Skeletal muscle satellite cell (primary cell): ENCODE measurements around the gene CHRD.
A peak's percentile ranks its signal among the peaks of the same experiment; 100 is the strongest.

Source experiments
- H3K27me3 ChIP-seq: 2 replicates; pipeline ENCODE4 v1.7.0; 2013; ENCODE audit warnings: low read length; ENCODE audit not compliant: control insufficient read depth, insufficient read depth
- H3K36me3 ChIP-seq: 2 replicates; pipeline ENCODE4 v1.7.0; 2013; ENCODE audit warnings: mild to moderate bottlenecking, control low read depth, low read length; ENCODE audit not compliant: insufficient read depth
- H3K4me1 ChIP-seq: 2 replicates; pipeline ENCODE4 v1.7.0; 2013; ENCODE audit warnings: low read length; ENCODE audit not compliant: control insufficient read depth, insufficient read depth
- H3K4me2 ChIP-seq: 2 replicates; pipeline ENCODE4 v1.7.0; 2013; ENCODE audit warnings: mild to moderate bottlenecking, low read length
- H3K4me3 ChIP-seq: 2 replicates; pipeline ENCODE4 v1.7.0; 2013; ENCODE audit warnings: low read length
- H3K9ac ChIP-seq: 2 replicates; pipeline ENCODE4 v1.7.0; 2013; ENCODE audit warnings: mild to moderate bottlenecking, low read depth, low read length, moderate library complexity
- H3K9me3 ChIP-seq: replicated peaks from 2 replicates; pipeline ENCODE4 v1.7.0; 2013; ENCODE audit warnings: mild to moderate bottlenecking, control low read depth, low read length

CHRD gene

DNA sequence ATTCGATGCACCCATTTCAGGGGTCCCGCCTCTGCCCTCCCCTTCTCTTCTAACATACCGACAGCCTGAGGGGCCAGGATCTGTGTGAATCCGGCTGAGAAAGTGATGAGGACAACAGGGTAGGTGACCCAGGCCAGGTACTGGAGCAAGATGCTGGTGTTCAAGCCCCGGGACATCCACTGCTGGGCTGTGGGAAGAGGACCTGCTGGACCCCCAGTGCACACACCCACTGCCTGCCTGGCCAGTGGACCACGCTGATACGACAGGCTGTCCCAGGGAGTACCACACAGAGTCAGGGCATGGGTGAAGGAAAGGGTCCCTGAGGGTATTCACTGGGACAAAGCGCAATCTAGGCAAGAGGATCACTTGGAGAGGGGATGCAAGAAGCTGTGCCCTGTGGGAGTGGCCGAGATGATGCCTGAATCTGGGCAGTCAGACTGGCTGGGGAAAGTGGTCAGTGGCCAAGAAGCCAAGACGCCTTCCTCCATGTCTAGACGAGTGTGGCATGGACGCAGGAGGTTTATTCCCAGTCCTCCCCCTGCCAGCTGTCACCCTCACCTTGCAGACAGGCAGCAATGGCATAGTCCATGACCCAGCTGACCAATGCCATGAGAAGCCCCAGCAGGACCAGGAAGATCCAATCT is 21.6 kb upstream of the CHRD start:
- Histone ChIP-seq H3K9me3 (no peaks in the 10 kb centered on the region), H3K4me3 (no peak overlapping the region)

DNA sequence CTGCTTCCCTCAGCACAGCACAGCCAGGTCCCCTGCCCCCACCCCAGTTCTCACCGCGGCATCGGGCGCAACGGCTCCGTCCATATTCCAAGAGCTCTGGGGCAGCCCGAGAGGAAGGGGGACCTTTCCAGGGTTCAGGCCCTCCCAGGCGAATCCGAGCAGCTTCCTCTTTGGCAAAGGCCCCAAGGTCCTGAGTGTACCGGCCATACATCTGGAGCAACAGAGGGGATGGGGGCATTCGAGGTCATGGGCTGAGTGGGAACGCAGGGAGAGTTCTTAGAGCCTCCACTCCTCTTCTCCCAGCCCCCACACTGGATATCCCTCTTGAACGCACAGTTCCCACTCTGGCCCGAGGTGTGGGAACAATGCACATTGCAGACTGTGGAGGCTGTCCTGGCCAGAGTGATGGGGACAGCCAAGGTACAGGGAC is 20.9 kb upstream of the CHRD start:
- Histone ChIP-seq H3K4me2 (no peak overlapping the region), H3K36me3 (peaks cover 8% of the 10 kb centered on the region), H3K4me3 (no peak overlapping the region), H3K9ac (no peak overlapping the region), H3K27me3 (no peaks in the 10 kb centered on the region), H3K4me1 (peaks cover 21% of the 10 kb centered on the region), H3K9me3 (no peaks in the 10 kb centered on the region)

More for the DNA sequence above, 21.6 kb upstream of the CHRD start:
- Histone ChIP-seq H3K27me3 (no peaks in the 10 kb centered on the region), H3K4me1 (peaks cover 20% of the 10 kb centered on the region), H3K36me3 (peaks cover 8% of the 10 kb centered on the region), H3K4me2 (no peak overlapping the region), H3K9ac (no peak overlapping the region)

DNA sequence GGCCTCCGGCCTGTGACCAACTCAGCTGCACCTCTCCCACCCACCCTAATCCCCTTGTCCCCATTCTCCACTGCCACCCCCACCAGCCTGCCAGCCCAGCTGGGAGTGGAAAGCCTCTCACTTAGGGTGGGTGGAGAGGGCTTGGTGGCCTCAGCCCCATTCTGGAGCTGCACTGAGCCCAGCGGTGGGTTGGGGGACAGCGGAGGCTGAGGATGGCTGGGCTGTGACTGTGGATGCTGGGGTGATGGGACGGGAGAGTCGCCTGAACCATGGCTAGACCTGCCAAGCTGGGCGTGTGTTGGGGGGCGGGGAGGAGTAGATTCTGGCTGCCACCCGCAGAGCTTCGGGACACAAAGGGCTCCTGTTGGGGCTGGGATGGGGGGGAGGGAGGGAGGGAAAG is 20.2 kb upstream of the CHRD start:
- H3K27me3 ChIP-seq, result no peaks in the 10 kb centered on the region
- peaks cover 27% of the 10 kb centered on the region for H3K4me1 ChIP-seq
- no peak overlapping the region for H3K4me3 ChIP-seq
- no peak overlapping the region for H3K9ac ChIP-seq
- H3K9me3 ChIP-seq, result no peaks in the 10 kb centered on the region
- H3K36me3 ChIP-seq, result peaks cover 8% of the 10 kb centered on the region
- no peak overlapping the region for H3K4me2 ChIP-seq

DNA sequence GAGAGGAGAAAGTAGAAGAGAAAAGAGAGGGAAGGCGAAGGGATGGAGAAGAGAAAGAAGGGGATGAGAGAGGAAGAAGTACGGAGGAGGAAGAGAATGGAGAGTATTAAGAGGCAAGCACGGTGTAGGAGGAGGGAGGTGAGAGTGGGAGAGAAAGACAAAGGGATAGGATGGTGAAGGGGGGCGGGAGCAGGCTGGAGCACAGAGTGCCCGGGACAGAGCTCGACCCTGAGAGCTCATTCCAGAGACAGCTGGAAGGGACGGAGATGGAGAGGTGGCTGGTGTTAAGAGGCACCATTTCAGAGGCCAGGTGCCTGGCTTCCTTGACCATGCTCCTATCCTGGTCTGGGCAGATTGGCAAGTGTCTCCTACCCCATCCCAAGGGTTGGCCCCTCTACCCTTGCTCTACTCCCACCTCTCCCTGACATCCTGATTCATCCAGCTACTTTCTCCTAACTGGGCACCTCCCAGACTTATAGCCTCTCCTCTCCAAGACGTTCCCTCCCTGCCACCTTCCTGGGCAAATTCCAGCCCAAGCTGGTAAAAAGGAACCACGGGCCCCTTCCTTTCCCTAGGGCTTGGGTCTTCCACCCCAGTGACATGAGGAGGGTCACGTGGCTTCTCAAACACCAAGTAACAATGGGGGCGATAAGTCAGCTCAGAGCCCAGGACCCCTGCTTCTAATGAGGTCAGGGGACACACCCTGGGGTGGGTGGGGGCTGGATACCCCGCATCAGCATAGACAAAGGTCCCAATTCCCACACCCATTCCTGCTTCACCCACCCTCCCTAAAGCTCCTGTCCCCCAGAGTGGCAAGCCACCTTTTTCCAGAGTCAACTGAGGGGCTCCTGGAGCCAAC is 19.6 kb upstream of the CHRD start:
- Histone ChIP-seq H3K27me3 (no peaks in the 10 kb centered on the region), H3K9me3 (no peaks in the 10 kb centered on the region), H3K4me3 (peak overlapping the region; percentile 73), H3K9ac (peak overlapping the region; percentile 98), H3K4me1 (peaks cover 31% of the 10 kb centered on the region), H3K36me3 (peaks cover 3% of the 10 kb centered on the region), H3K4me2 (peak overlapping the region; percentile 81)

DNA sequence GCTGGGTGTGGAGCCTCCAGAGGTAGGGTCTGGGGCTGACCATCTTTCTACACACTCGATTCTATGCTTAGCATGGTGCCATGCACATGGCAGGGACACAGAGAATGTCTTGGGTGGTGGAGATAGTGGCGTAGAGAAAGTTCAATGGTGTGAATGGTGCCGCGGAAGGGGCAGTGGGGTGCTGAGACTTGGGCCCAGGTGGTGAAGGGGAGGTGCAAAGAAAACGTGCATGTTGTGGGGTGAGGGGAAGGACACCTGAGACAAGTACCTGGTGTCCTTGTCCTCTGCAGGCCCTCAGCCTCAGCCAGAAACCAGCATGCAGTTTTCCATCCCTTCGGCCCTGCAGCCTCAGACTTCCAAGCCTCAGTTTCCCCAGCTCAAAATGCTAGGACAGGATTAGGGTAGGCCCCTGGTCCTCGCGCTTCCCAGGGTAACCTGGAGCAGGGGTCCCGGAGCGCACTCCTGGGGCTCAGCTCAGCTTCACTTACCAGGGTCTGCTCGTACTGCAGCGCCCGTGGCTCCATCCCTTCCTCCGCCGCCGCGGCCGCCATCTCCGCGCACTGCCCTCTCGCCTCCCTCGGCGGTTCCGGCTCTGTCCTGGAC is 18.8 kb upstream of the CHRD start:
- Histone ChIP-seq H3K4me2 (peak overlapping the region; percentile 81), H3K27me3 (no peaks in the 10 kb centered on the region), H3K9ac (peak overlapping the region; percentile 98), H3K9me3 (no peaks in the 10 kb centered on the region), H3K4me3 (peak overlapping the region; percentile 73), H3K36me3 (no peaks in the 10 kb centered on the region), H3K4me1 (peaks cover 25% of the 10 kb centered on the region)

DNA sequence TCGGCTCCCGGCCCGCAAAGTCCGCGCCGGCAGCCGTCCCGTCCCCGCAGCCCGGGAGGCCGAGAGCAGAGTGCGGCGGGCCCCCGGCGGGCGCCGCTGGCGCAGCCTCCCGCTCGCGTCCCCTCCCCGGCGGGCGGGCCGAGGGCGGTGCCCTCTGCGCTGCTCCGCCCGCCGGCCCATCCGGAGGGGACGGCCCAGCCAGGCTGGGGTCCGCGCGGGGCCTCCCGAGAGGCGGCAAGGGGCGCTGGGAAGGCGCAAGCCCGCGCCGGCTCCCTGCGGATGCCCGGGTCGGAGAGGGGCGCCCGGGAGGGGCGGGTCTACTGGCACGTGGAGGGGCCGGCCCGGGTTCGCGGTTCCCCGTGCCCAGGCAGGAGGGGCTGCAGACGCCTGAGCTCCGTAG is 18.3 kb upstream of the CHRD start, which contains the start of the genes CLCN2 and POLR2H:
Gene CLCN2 (minus strand): TSS at position 74 of the 400 bp plus-strand sequence. CDS start 126 bp downstream, outside the sequence.
Gene POLR2H (plus strand): TSS at position 179 of the 400 bp plus-strand sequence. CDS start 1,783 bp downstream, outside the sequence.
- no peaks in the 10 kb centered on the region for H3K9me3 ChIP-seq
- H3K36me3 ChIP-seq, result peaks cover under 1% of the 10 kb centered on the region
- H3K4me2 ChIP-seq, result peak within 1 kb of the TSS; percentile 81
- peak within 1 kb of the TSS; percentile 73 for H3K4me3 ChIP-seq
- no peaks in the 10 kb centered on the region for H3K27me3 ChIP-seq
- H3K4me1 ChIP-seq, result peaks cover 25% of the 10 kb centered on the region
- H3K9ac ChIP-seq, result peak within 1 kb of the TSS; percentile 98

DNA sequence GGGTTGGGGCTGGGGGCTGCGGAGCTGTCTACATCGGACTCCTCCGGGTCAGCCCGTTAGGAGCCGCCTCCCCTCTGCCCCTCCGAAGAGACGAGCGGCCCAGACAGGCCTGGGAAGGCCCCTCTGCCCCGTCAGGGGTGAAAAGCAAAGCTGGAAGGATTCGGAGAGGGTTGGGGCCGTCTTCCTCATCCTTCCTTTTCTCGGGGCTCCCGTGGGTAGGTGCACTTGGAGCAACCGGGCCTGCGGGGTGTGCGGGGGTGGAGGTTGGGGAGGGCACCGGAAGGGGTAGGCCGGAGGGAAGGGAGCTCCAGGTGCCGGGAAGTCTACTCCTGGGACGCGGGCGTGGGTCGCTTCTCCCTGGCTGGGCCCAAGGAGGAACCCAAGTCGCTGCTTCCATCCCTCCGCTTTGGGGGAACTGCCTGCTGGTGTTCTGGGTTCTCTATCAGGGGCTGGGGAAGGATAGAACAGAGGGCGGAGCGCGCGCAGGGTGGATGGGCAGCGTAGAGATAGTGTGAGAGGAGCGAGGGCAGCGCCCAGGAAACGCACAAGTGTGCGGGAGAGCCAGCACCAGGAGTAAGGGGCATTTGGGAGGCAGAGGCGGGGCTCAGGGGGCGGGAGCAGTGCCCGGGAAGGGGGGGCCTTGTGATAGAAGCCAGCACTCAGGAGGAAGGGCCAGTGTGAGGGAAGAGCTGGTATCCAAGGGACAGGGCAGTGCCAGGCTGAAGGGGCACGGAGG is 17.8 kb upstream of the CHRD start:
- Histone ChIP-seq H3K9me3 (no peaks in the 10 kb centered on the region), H3K4me1 (peaks cover 31% of the 10 kb centered on the region), H3K9ac (peak overlapping the region; percentile 98), H3K36me3 (peaks cover 5% of the 10 kb centered on the region), H3K4me3 (peak overlapping the region; percentile 73), H3K4me2 (peak overlapping the region; percentile 81), H3K27me3 (no peaks in the 10 kb centered on the region)

DNA sequence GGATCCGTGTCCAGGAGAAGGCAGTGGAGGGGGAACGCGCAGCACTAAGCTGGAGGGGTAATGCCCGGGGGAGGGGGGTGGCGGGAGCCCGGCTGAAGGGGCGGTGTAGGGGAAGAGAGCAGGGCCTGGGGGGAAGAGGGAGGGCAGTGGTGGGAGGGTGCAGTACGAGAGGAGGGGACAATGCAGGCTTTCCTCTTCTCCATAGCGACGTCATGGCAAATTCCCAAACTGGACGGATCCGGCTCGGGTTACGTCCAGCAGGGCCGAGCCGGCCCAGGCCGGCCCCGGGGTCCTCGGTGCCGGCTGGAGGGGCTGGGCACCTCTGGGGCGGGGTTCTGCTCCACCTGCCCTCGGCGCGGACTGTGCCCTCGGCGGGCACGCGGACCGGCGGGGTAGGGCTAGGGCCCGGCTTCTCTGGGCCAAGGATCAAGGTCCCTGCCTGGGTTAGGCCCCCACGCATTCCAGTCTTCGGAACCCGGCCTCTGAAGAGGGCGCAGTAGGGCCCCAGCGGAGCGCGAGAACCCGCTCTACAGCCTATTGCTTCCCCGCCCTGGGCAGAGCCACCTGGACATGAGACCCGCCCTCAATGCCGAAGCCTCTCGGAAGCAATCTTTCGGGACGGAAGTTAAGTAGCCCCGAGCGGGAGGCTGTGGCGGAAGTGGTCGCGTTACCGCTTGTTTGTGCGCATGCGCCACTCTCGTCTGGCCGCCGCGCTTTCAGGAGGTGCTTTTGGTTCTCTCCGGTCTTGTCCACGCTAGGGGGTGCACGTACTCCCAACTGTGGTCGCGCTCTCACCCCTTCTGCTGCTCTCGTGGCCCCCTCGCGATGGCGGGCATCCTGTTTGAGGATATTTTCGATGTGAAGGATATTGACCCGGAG is 16.9 kb upstream of the CHRD start:
- peaks cover 8% of the 10 kb centered on the region for H3K36me3 ChIP-seq
- peak overlapping the region; percentile 81 for H3K4me2 ChIP-seq
- peaks cover 34% of the 10 kb centered on the region for H3K4me1 ChIP-seq
- H3K9ac ChIP-seq, result peak overlapping the region; percentile 98
- peak overlapping the region; percentile 73 for H3K4me3 ChIP-seq
- no peaks in the 10 kb centered on the region for H3K27me3 ChIP-seq
- H3K9me3 ChIP-seq, result no peaks in the 10 kb centered on the region

DNA sequence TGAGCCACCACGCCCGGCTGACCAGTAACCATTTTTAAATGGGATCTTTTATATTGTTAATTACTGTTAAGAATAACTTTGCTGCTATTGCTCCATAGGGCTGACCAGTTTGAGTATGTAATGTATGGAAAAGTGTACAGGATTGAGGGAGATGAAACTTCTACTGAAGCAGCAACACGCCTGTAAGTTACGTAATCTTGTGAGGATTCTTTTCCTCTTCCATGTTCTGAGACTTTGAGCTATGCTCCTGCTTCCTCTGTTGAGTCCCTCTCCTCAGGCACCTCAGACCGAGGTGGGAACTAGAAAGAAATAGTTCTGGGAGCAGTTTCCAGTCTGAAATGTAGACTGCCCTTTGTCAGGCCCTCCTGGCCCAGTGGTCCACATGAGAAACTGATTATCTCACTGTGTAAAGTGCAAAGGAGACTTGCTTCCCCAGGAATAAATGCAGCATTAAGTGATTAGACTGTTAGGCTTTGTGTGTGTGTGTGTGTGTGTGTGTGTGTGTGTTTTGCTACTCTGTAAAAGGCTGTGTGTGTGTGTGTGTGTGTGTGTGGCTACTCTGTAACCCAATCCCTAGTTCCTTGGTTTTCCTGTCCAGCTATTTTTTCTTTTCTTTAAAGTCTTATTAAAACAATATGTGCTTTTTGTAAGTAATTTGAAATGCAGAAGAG is 13.1 kb upstream of the CHRD start:
- Histone ChIP-seq H3K27me3 (no peaks in the 10 kb centered on the region), H3K36me3 (peaks cover 17% of the 10 kb centered on the region), H3K4me1 (peaks cover 45% of the 10 kb centered on the region), H3K9ac (no peak overlapping the region), H3K4me2 (no peak overlapping the region), H3K9me3 (no peaks in the 10 kb centered on the region), H3K4me3 (no peak overlapping the region)

DNA sequence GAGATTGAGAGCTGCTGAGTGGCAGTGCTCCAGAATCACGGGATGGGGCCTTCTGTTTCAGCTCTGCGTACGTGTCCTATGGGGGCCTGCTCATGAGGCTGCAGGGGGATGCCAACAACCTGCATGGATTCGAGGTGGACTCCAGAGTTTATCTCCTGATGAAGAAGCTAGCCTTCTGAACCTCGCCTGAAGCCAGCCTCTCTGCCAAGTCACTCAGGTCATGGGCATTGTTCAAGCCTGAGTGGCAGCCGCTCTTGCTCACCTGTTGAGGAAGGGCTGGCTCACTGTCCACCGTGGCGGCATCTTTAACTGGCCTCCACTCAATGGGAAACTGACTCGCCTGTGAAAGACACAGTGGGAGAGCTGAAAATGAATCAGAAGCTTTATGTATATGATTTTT is 11.7 kb upstream of the CHRD start:
- H3K4me3 ChIP-seq, result no peak overlapping the region
- peaks cover 50% of the 10 kb centered on the region for H3K4me1 ChIP-seq

More for the DNA sequence above, 11.7 kb upstream of the CHRD start:
- no peak overlapping the region for H3K4me2 ChIP-seq
- H3K27me3 ChIP-seq, result no peaks in the 10 kb centered on the region
- no peaks in the 10 kb centered on the region for H3K9me3 ChIP-seq
- H3K9ac ChIP-seq, result no peak overlapping the region
- peaks cover 17% of the 10 kb centered on the region for H3K36me3 ChIP-seq
